ENCODE results near the gene ZFTA. TPM values are rescaled to one million over a fixed set of nuclear protein-coding genes. Genes with fewer than 3 reads are reported as not detected.

Gene ZFTA
- total and polyA plus RNA-seq, 2 experiments from 2014 or later, result 8.3 to 36.6 TPM

GRCh38 chr11:63813563-63814382 is 45.2 kb upstream of the ZFTA start (continued):
- TF ChIP-seq NANOG (IDR thresholded peaks at IDR 0.05; ENCODE audit: borderline replicate concordance) (no peak), EZH2phosphoT487 (IDR thresholded peaks at IDR 0.05; ENCODE audit: unreplicated experiment) (no peak), ZNF114 (CRISPR knock-in tag; IDR thresholded peaks at IDR 0.05) (no peak)
- TF ChIP-seq, protein P1, sequence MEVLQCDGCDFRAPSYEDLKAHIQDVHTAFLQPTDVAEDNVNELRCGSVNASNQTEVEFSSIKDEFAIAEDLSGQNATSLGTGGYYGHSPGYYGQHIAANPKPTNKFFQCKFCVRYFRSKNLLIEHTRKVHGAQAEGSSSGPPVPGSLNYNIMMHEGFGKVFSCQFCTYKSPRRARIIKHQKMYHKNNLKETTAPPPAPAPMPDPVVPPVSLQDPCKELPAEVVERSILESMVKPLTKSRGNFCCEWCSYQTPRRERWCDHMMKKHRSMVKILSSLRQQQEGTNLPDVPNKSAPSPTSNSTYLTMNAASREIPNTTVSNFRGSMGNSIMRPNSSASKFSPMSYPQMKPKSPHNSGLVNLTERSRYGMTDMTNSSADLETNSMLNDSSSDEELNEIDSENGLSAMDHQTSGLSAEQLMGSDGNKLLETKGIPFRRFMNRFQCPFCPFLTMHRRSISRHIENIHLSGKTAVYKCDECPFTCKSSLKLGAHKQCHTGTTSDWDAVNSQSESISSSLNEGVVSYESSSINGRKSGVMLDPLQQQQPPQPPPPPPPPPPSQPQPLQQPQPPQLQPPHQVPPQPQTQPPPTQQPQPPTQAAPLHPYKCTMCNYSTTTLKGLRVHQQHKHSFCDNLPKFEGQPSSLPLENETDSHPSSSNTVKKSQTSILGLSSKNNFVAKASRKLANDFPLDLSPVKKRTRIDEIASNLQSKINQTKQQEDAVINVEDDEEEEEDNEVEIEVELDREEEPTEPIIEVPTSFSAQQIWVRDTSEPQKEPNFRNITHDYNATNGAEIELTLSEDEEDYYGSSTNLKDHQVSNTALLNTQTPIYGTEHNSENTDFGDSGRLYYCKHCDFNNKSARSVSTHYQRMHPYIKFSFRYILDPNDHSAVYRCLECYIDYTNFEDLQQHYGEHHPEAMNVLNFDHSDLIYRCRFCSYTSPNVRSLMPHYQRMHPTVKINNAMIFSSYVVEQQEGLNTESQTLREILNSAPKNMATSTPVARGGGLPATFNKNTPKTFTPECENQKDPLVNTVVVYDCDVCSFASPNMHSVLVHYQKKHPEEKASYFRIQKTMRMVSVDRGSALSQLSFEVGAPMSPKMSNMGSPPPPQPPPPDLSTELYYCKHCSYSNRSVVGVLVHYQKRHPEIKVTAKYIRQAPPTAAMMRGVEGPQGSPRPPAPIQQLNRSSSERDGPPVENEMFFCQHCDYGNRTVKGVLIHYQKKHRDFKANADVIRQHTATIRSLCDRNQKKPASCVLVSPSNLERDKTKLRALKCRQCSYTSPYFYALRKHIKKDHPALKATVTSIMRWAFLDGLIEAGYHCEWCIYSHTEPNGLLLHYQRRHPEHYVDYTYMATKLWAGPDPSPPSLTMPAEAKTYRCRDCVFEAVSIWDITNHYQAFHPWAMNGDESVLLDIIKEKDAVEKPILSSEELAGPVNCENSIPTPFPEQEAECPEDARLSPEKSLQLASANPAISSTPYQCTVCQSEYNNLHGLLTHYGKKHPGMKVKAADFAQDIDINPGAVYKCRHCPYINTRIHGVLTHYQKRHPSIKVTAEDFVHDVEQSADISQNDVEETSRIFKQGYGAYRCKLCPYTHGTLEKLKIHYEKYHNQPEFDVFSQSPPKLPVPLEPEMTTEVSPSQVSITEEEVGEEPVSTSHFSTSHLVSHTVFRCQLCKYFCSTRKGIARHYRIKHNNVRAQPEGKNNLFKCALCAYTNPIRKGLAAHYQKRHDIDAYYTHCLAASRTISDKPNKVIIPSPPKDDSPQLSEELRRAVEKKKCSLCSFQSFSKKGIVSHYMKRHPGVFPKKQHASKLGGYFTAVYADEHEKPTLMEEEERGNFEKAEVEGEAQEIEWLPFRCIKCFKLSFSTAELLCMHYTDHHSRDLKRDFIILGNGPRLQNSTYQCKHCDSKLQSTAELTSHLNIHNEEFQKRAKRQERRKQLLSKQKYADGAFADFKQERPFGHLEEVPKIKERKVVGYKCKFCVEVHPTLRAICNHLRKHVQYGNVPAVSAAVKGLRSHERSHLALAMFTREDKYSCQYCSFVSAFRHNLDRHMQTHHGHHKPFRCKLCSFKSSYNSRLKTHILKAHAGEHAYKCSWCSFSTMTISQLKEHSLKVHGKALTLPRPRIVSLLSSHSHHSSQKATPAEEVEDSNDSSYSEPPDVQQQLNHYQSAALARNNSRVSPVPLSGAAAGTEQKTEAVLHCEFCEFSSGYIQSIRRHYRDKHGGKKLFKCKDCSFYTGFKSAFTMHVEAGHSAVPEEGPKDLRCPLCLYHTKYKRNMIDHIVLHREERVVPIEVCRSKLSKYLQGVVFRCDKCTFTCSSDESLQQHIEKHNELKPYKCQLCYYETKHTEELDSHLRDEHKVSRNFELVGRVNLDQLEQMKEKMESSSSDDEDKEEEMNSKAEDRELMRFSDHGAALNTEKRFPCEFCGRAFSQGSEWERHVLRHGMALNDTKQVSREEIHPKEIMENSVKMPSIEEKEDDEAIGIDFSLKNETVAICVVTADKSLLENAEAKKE (CRISPR knock-in tag; IDR thresholded peaks at IDR 0.05), result no peak

DNA sequence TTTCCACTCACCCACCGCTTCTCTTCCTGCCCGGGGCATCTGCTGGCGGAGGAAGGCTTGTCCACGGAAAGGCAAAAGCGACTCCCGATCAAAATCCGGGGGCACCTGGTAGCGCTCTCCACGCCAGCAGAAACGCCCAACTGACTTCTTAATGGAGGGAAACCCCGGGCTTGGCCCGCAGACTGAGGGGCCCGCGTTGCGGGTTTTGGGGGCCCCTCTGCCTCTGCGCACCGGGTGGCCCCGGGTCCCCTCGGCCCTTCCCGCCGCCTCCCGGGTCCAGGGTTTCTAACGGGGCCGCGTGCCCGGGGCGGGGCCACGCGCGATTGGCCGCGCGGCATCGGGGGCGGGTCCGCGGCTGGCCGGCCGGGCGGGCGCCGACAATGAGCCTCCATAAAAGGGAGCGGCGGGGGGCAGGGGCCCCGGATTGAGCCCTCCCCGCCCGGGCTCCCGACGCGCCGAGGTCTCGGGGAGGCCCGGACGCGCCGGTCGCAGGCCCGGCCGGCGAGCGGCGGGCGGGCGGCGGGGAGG is 44.5 kb upstream of the ZFTA start, which contains the start of gene SPINDOC:
Gene SPINDOC (plus strand): TSS at position 422 of the 528 bp plus-strand sequence. CDS start 231 bp downstream, outside the sequence.
- H3K27ac ChIP-seq (ENCODE audit: low read depth), result peak within 1 kb of the TSS; percentile 86

More for the DNA sequence above, 44.5 kb upstream of the ZFTA start, which contains the start of gene SPINDOC:
- Histone ChIP-seq H3F3A (replicated peaks; ENCODE audit: low read depth) (peaks cover 10% of the 10 kb centered on the region), H3K4me1 (ENCODE audit: insufficient read depth) (peaks cover 30% of the 10 kb centered on the region), H3K4me2 (peak within 1 kb of the TSS; percentile 96), H3K27me3 (ENCODE audit: insufficient read depth) (peaks cover 7% of the 10 kb centered on the region), H2AFZ (peak within 1 kb of the TSS; percentile 89), H3K9me2 (ENCODE audit: insufficient read depth) (no peaks in the 10 kb centered on the region), H3K79me2 (replicated peaks; ENCODE audit: insufficient read depth) (peaks cover 48% of the 10 kb centered on the region), H3K4me3 (peak within 1 kb of the TSS; percentile 83), H3K36me3 (ENCODE audit: insufficient read depth) (peaks cover 13% of the 10 kb centered on the region), H4K20me1 (replicated peaks; ENCODE audit: insufficient read depth) (peaks cover 37% of the 10 kb centered on the region)
- Mint-ChIP-seq H3K27me3 (ENCODE audit: insufficient read depth, low read depth, poor library complexity) (peaks cover 11% of the 10 kb centered on the region), H3K4me1 (peaks cover 36% of the 10 kb centered on the region), H3K27ac (no peak within 1 kb of the TSS), H3K36me3 (ENCODE audit: low read depth) (peaks cover 37% of the 10 kb centered on the region), H3K4me3 (peak within 1 kb of the TSS; percentile 93), H3K9me3 (no peaks in the 10 kb centered on the region)
- DNase-seq (ENCODE audit: low spot score) (peak; percentile 82), ATAC-seq (peak; percentile 63)
- no peak for TF ChIP-seq STAT1 (IDR thresholded peaks at IDR 0.05; ENCODE audit: unreplicated experiment)
- TF ChIP-seq POLR2AphosphoS5 (IDR thresholded peaks at IDR 0.05; ENCODE audit: low read depth), result peak; percentile 21; the same call in 1 of the 2 replicates
- TF ChIP-seq, protein P2, sequence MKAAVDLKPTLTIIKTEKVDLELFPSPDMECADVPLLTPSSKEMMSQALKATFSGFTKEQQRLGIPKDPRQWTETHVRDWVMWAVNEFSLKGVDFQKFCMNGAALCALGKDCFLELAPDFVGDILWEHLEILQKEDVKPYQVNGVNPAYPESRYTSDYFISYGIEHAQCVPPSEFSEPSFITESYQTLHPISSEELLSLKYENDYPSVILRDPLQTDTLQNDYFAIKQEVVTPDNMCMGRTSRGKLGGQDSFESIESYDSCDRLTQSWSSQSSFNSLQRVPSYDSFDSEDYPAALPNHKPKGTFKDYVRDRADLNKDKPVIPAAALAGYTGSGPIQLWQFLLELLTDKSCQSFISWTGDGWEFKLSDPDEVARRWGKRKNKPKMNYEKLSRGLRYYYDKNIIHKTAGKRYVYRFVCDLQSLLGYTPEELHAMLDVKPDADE (IDR thresholded peaks at IDR 0.05), result no peak

All from GM23338 (cell line).